Astrocyte (in vitro differentiated cells and primary cell): Measurements from ENCODE around the gene VEGFD. TPM values are rescaled to one million over a fixed set of nuclear protein-coding genes. Genes with fewer than 3 reads are reported as not detected.

Experiments
- DNase-seq: peaks from one replicate; pipeline ENCODE4 v3.0.0-alpha.2; 2010; ENCODE audit warnings: low read depth
- FAIRE-seq: peaks from 2 replicates; lab custom pipeline; 2011; peaks lifted over from hg19 to GRCh38; lab: Jason Lieb, UNC
- H2AFZ ChIP-seq: 2 replicates; pipeline ENCODE4 v1.6.0; 2012; ENCODE audit warnings: low read depth, low read length, inconsistent platforms
- H3K27ac ChIP-seq: 2 replicates; pipeline ENCODE4 v1.5.1; 2011; ENCODE audit warnings: low read depth, low read length, inconsistent platforms
- H3K27me3 ChIP-seq: 2 replicates; pipeline ENCODE4 v1.6.0; 2011; ENCODE audit warnings: low read length, inconsistent platforms; ENCODE audit not compliant: insufficient read depth
- H3K36me3 ChIP-seq: 2 replicates; pipeline ENCODE4 v1.5.1; 2011; ENCODE audit warnings: low read length, inconsistent platforms; ENCODE audit not compliant: insufficient read depth
- H3K4me1 ChIP-seq: 2 replicates; pipeline ENCODE4 v1.5.1; 2011; ENCODE audit warnings: low read length, inconsistent platforms; ENCODE audit not compliant: insufficient read depth
- H3K4me2 ChIP-seq: 2 replicates; pipeline ENCODE4 v1.6.0; 2012; ENCODE audit warnings: low read length, inconsistent platforms
- H3K4me3 ChIP-seq: 2 replicates; pipeline ENCODE4 v1.5.1; 2011; ENCODE audit warnings: low read depth, mild to moderate bottlenecking, low read length, inconsistent platforms; ENCODE audit not compliant: insufficient read depth
- H3K79me2 ChIP-seq: 2 replicates; pipeline ENCODE4 v1.6.0; 2012; ENCODE audit warnings: mild to moderate bottlenecking, low read length, inconsistent platforms; ENCODE audit not compliant: insufficient read depth
- H3K9ac ChIP-seq: 2 replicates; pipeline ENCODE4 v1.6.0; 2012; ENCODE audit warnings: mild to moderate bottlenecking, low read length, inconsistent platforms
- H3K9me3 ChIP-seq: 2 replicates; pipeline ENCODE4 v1.5.1; 2012; ENCODE audit warnings: low read depth, mild to moderate bottlenecking, low read length, inconsistent platforms; ENCODE audit not compliant: insufficient read depth
- H4K20me1 ChIP-seq: 2 replicates; pipeline ENCODE4 v1.6.0; 2012; ENCODE audit warnings: low read length, inconsistent platforms; ENCODE audit not compliant: insufficient read depth
- H3K27ac Mint-ChIP-seq: one replicate; pipeline ENCODE4 v1.8.0; 2021; ENCODE audit warnings: mild to moderate bottlenecking, mixed read lengths; ENCODE audit not compliant: unreplicated experiment
- H3K27me3 Mint-ChIP-seq: one replicate; pipeline ENCODE4 v1.8.0; 2021; ENCODE audit warnings: low read depth, mixed read lengths; ENCODE audit not compliant: unreplicated experiment
- H3K36me3 Mint-ChIP-seq: one replicate; pipeline ENCODE4 v1.8.0; 2021; ENCODE audit warnings: low read depth, mixed read lengths; ENCODE audit not compliant: unreplicated experiment
- H3K4me1 Mint-ChIP-seq: one replicate; pipeline ENCODE4 v1.8.0; 2021; ENCODE audit warnings: low read depth, mixed read lengths; ENCODE audit not compliant: unreplicated experiment
- H3K4me3 Mint-ChIP-seq: one replicate; pipeline ENCODE4 v1.8.0; 2021; ENCODE audit warnings: mild to moderate bottlenecking, moderate library complexity, mixed read lengths; ENCODE audit not compliant: unreplicated experiment
- H3K9me3 Mint-ChIP-seq: one replicate; pipeline ENCODE4 v1.8.0; 2021; ENCODE audit warnings: mild to moderate bottlenecking, mixed read lengths; ENCODE audit not compliant: unreplicated experiment
- CTCF ChIP-seq: IDR thresholded peaks from 2 replicates; pipeline ENCODE4 v1.5.1; 2011; ENCODE audit warnings: low read depth, mild to moderate bottlenecking, inconsistent platforms, low read length, moderate library complexity; ENCODE audit not compliant: insufficient read depth
- EZH2 ChIP-seq: IDR thresholded peaks from 2 replicates; pipeline ENCODE4 v1.6.1; 2012; ENCODE audit warnings: mild to moderate bottlenecking, low read length, inconsistent platforms; ENCODE audit not compliant: insufficient read depth
- total RNA-seq: library from RNA; stranded (reverse); gene quantifications from 2 replicates; pipeline ENCODE4 v1.2.1, GENCODE V29; 2021

VEGFD gene
- total RNA-seq, 1 donor from 2014 or later, result not detected

- Mint-ChIP-seq H3K36me3 (no peaks in the 10 kb centered on the region), H3K9me3 (no peaks in the 10 kb centered on the region), H3K4me1 (no peaks in the 10 kb centered on the region), H3K4me3 (no peak overlapping the region), H3K27ac (no peak overlapping the region), H3K27me3 (no peaks in the 10 kb centered on the region)
- no peak overlapping the region for H3K9ac ChIP-seq
- no peak overlapping the region for H3K4me2 ChIP-seq
- H3K79me2 ChIP-seq, result no peaks in the 10 kb centered on the region
- no peaks in the 10 kb centered on the region for H3K4me1 ChIP-seq
- H2AFZ ChIP-seq, result no peak overlapping the region
- no peaks in the 10 kb centered on the region for H3K9me3 ChIP-seq
- no peaks in the 10 kb centered on the region for H4K20me1 ChIP-seq
- H3K4me3 ChIP-seq, result no peak overlapping the region
- no peak overlapping the region for H3K27ac ChIP-seq
- no peaks in the 10 kb centered on the region for H3K36me3 ChIP-seq
- TF ChIP-seq EZH2 (no peak), CTCF (no peak)
- no peak for FAIRE-seq
- H3K27me3 ChIP-seq, result no peaks in the 10 kb centered on the region
- no peak for DNase-seq
Observed at GRCh38 chrX:15391850-15392249, 7.6 kb upstream of the VEGFD start.

GRCh38 chrX:15382813-15383212, 1.4 kb downstream of the VEGFD start:
- Mint-ChIP-seq H3K4me3 (no peak overlapping the region), H3K27me3 (no peaks in the 10 kb centered on the region), H3K9me3 (no peaks in the 10 kb centered on the region), H3K36me3 (no peaks in the 10 kb centered on the region), H3K4me1 (no peaks in the 10 kb centered on the region), H3K27ac (no peak overlapping the region)
- H3K9me3 ChIP-seq, result no peaks in the 10 kb centered on the region
- FAIRE-seq (no peak), DNase-seq (no peak)
- TF ChIP-seq CTCF (no peak), EZH2 (no peak)
- no peak overlapping the region for H3K27ac ChIP-seq
- H3K4me3 ChIP-seq, result no peak overlapping the region
- H3K36me3 ChIP-seq, result no peaks in the 10 kb centered on the region
- no peaks in the 10 kb centered on the region for H4K20me1 ChIP-seq
- no peak overlapping the region for H3K9ac ChIP-seq
- H3K27me3 ChIP-seq, result no peaks in the 10 kb centered on the region
- no peaks in the 10 kb centered on the region for H3K4me1 ChIP-seq
- no peak overlapping the region for H3K4me2 ChIP-seq
- H3K79me2 ChIP-seq, result no peaks in the 10 kb centered on the region
- H2AFZ ChIP-seq, result no peak overlapping the region

GRCh38 chrX:15376956-15377355, 7.3 kb downstream of the VEGFD start:
- peaks cover 3% of the 10 kb centered on the region for H3K4me1 Mint-ChIP-seq
- no peaks in the 10 kb centered on the region for H3K9me3 Mint-ChIP-seq
- H3K9me3 ChIP-seq, result no peaks in the 10 kb centered on the region
- TF ChIP-seq CTCF (no peak), EZH2 (no peak)
- H3K27me3 Mint-ChIP-seq, result no peaks in the 10 kb centered on the region
- no peaks in the 10 kb centered on the region for H3K36me3 Mint-ChIP-seq
- H3K79me2 ChIP-seq, result no peaks in the 10 kb centered on the region
- H3K27ac ChIP-seq, result no peak overlapping the region
- no peak overlapping the region for H3K4me2 ChIP-seq
- H3K9ac ChIP-seq, result no peak overlapping the region
- H2AFZ ChIP-seq, result no peak overlapping the region
- DNase-seq (no peak), FAIRE-seq (peak; percentile 81)
- H3K4me3 ChIP-seq, result no peak overlapping the region
- no peaks in the 10 kb centered on the region for H3K36me3 ChIP-seq
- no peak overlapping the region for H3K27ac Mint-ChIP-seq
- no peak overlapping the region for H3K4me3 Mint-ChIP-seq
- no peaks in the 10 kb centered on the region for H3K4me1 ChIP-seq
- H4K20me1 ChIP-seq, result no peaks in the 10 kb centered on the region
- H3K27me3 ChIP-seq, result no peaks in the 10 kb centered on the region
